ENCODE results near the gene ANAPC15. TPM values are rescaled to one million over a fixed set of nuclear protein-coding genes. Genes with fewer than 3 reads are reported as not detected.

Gene ANAPC15
- total and polyA plus RNA-seq, 2 donors = 56.3 to 89.9 TPM

- Histone ChIP-seq H3K36me3 (ENCODE audit: control insufficient read depth in 2 of 2, insufficient read depth in 2 of 2, low read length in 1 of 2) (peaks cover 3 to 29% of the 10 kb centered on the region in 2 donors), H3K4me3 (ENCODE audit: low read length in 2 of 2) (no peak overlapping the region), H3K27me3 (ENCODE audit: control insufficient read depth in 2 of 2, insufficient read depth in 1 of 2, low read length in 1 of 2) (no peaks in the 10 kb centered on the region), H3K4me1 (ENCODE audit: control insufficient read depth in 2 of 2, insufficient read depth in 2 of 2, low read length in 2 of 2) (peaks cover 0 to 11% of the 10 kb centered on the region in 2 donors), H3K27ac (ENCODE audit: low read depth in 1 of 2, low read length in 1 of 2) (no peak overlapping the region), H3K9me3 (ENCODE audit: control insufficient read depth in 2 of 2, insufficient read depth in 1 of 2, low read length in 1 of 2) (no peaks in the 10 kb centered on the region)
- no peak for DNase-seq (ENCODE audit: low read depth in 6 of 9, low spot score in 9 of 9)
These were observed 45.6 kb downstream of the ANAPC15 start for GRCh38 chr11:72066855-72067254.

- H3K4me3 ChIP-seq (ENCODE audit: low read length in 2 of 2) = no peak overlapping the region
- no peaks in the 10 kb centered on the region for H3K4me1 ChIP-seq (ENCODE audit: control insufficient read depth in 2 of 2, insufficient read depth in 2 of 2, low read length in 2 of 2)
- peaks cover 10 to 18% of the 10 kb centered on the region in 2 donors for H3K36me3 ChIP-seq (ENCODE audit: control insufficient read depth in 2 of 2, insufficient read depth in 2 of 2, low read length in 1 of 2)
- DNase-seq (ENCODE audit: low read depth in 6 of 9, low spot score in 9 of 9) = no peak
- H3K9me3 ChIP-seq (ENCODE audit: control insufficient read depth in 2 of 2, insufficient read depth in 1 of 2, low read length in 1 of 2) = no peaks in the 10 kb centered on the region
- H3K27ac ChIP-seq (ENCODE audit: low read depth in 1 of 2, low read length in 1 of 2) = no peak overlapping the region
- 93% methylated on average over 5 of the region's 5 CpGs for WGBS
- H3K27me3 ChIP-seq (ENCODE audit: control insufficient read depth in 2 of 2, insufficient read depth in 1 of 2, low read length in 1 of 2) = no peaks in the 10 kb centered on the region
These were observed 50.6 kb downstream of the ANAPC15 start for GRCh38 chr11:72061739-72062396.

Other genes starting within 250 kb of the ANAPC15 start
- not detected for gene DEFB131B, start 234.2 kb downstream of the ANAPC15 start, total RNA-seq
- gene DEFB131B, start 234.2 kb downstream of the ANAPC15 start, polyA plus RNA-seq = not detected
- 6.9 TPM for gene XNDC1N, start 184.1 kb downstream of the ANAPC15 start, total RNA-seq
- 3.0 TPM for gene XNDC1N, start 184.1 kb downstream of the ANAPC15 start, polyA plus RNA-seq
- 13.0 TPM for gene RNF121, start 183.6 kb downstream of the ANAPC15 start, total RNA-seq
- gene RNF121, start 183.6 kb downstream of the ANAPC15 start, polyA plus RNA-seq = 10.3 TPM
- gene IL18BP, start 113.8 kb downstream of the ANAPC15 start, total RNA-seq = 2.0 TPM
- 10.8 TPM for gene IL18BP, start 113.8 kb downstream of the ANAPC15 start, polyA plus RNA-seq
- 76.4 TPM for gene NUMA1, start 32.2 kb downstream of the ANAPC15 start, total RNA-seq
- gene NUMA1, start 32.2 kb downstream of the ANAPC15 start, polyA plus RNA-seq = 210 TPM
- 5.3 TPM for gene LRRC51, start 31.8 kb downstream of the ANAPC15 start, total RNA-seq
- gene LRRC51, start 31.8 kb downstream of the ANAPC15 start, polyA plus RNA-seq = 5.3 TPM
- 74.5 TPM for gene LAMTOR1, start 9.4 kb downstream of the ANAPC15 start, total RNA-seq
- gene LAMTOR1, start 9.4 kb downstream of the ANAPC15 start, polyA plus RNA-seq = 104 TPM
- not detected for gene TOMT, start 6.8 kb downstream of the ANAPC15 start, total RNA-seq
- not detected for gene TOMT, start 6.8 kb downstream of the ANAPC15 start, polyA plus RNA-seq
- 0.33 TPM for gene FOLR3, start 23.0 kb upstream of the ANAPC15 start, total RNA-seq
- 0.82 TPM for gene FOLR3, start 23.0 kb upstream of the ANAPC15 start, polyA plus RNA-seq
- 0.47 TPM for gene FOLR1, start 79.4 kb upstream of the ANAPC15 start, total RNA-seq
- gene FOLR1, start 79.4 kb upstream of the ANAPC15 start, polyA plus RNA-seq = 0.98 TPM
- gene FOLR2, start 104.1 kb upstream of the ANAPC15 start, total RNA-seq = 27.8 TPM
- gene FOLR2, start 104.1 kb upstream of the ANAPC15 start, polyA plus RNA-seq = 32.7 TPM
- gene INPPL1, start 112.1 kb upstream of the ANAPC15 start, total RNA-seq = 27.7 TPM
- gene INPPL1, start 112.1 kb upstream of the ANAPC15 start, polyA plus RNA-seq = 58.3 TPM
- gene PHOX2A, start 131.5 kb upstream of the ANAPC15 start, total RNA-seq = 0.05 TPM
- 0.11 TPM for gene PHOX2A, start 131.5 kb upstream of the ANAPC15 start, polyA plus RNA-seq